Ishikawa (cell line): ENCODE results near the gene SLC9A9.

Source experiments
- CEBPB ChIP-seq: IDR thresholded peaks from 2 replicates; pipeline ENCODE4 v1.6.1; 2012
- CREB1 ChIP-seq: IDR thresholded peaks from 2 replicates; pipeline ENCODE4 v1.6.1; 2012; ENCODE audit warnings: low read depth
- EGR1 ChIP-seq: IDR thresholded peaks from 2 replicates; pipeline ENCODE4 v1.6.1; 2012
- EP300 ChIP-seq: IDR thresholded peaks from 2 replicates; pipeline ENCODE4 v1.6.1; 2012; ENCODE audit warnings: borderline replicate concordance
- FOXM1 ChIP-seq: IDR thresholded peaks from 2 replicates; pipeline ENCODE4 v1.6.1; 2012; ENCODE audit warnings: low read depth, borderline replicate concordance
- MAX ChIP-seq: IDR thresholded peaks from 2 replicates; pipeline ENCODE4 v1.6.1; 2012
- NFIC ChIP-seq: IDR thresholded peaks from 2 replicates; pipeline ENCODE4 v1.6.1; 2012
- RAD21 ChIP-seq: IDR thresholded peaks from 2 replicates; pipeline ENCODE4 v1.6.1; 2012; ENCODE audit warnings: low read depth
- REST ChIP-seq: IDR thresholded peaks from 2 replicates; pipeline ENCODE4 v1.6.1; 2012; ENCODE audit warnings: low read depth, mild to moderate bottlenecking
- TAF1 ChIP-seq: IDR thresholded peaks from 2 replicates; pipeline ENCODE4 v1.6.1; 2012; ENCODE audit warnings: low read depth, mild to moderate bottlenecking
- TCF12 ChIP-seq: IDR thresholded peaks from 2 replicates; pipeline ENCODE4 v1.6.1; 2012; ENCODE audit warnings: low read depth
- TEAD4 ChIP-seq: IDR thresholded peaks from 2 replicates; pipeline ENCODE4 v1.6.1; 2012
- YY1 ChIP-seq: IDR thresholded peaks from 2 replicates; pipeline ENCODE4 v1.6.1; 2012; ENCODE audit warnings: low read depth
- ZBTB7A ChIP-seq: IDR thresholded peaks from 2 replicates; pipeline ENCODE4 v1.6.1; 2012; ENCODE audit warnings: low read depth
- TF ChIP-seq, protein P1 (sequence below): IDR thresholded peaks from 2 replicates; pipeline ENCODE4 v1.6.1; 2012

The SLC9A9 gene

GRCh38 chr3:143249014-143249413 is 599.3 kb downstream of the SLC9A9 start:
- TF ChIP-seq, protein P1, sequence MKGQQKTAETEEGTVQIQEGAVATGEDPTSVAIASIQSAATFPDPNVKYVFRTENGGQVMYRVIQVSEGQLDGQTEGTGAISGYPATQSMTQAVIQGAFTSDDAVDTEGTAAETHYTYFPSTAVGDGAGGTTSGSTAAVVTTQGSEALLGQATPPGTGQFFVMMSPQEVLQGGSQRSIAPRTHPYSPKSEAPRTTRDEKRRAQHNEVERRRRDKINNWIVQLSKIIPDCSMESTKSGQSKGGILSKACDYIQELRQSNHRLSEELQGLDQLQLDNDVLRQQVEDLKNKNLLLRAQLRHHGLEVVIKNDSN = no peak
- TF ChIP-seq FOXM1 = no peak
- no peak for TF ChIP-seq RAD21
- no peak for TF ChIP-seq TCF12
- TF ChIP-seq TAF1 = no peak
- no peak for TF ChIP-seq MAX

GRCh38 chr3:143247073-143247472 is 601.2 kb downstream of the SLC9A9 start:
- TF ChIP-seq MAX (no peak), CEBPB (no peak), REST (no peak), FOXM1 (no peak), CREB1 (no peak), TEAD4 (no peak), RAD21 (no peak), EP300 (no peak), TCF12 (no peak), NFIC (no peak), EGR1 (no peak)
- TF ChIP-seq, protein P1 = no peak

DNA sequence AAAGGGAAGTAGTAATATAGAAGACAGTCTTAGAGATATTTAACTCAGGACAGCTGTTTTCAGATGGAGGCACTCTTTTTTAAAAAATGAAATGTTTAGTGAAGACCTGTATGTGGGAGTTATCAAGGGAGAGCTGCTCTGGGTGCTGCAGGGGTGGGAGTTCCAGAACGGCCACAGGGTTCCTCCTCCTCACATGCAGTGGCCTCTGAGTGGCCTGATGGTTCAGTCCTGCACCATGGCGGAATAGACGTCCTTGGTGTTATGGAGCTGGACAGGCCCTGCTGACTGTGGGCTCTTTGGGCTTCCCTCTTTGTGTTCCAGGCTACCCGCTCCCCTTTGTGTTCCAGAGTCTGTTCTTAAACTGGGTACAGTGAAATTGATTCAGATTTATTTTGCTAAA is 602.6 kb downstream of the SLC9A9 start:
- TF ChIP-seq TAF1 = no peak

GRCh38 chr3:143244516-143245063 is 603.7 kb downstream of the SLC9A9 start:
- TF ChIP-seq MAX = no peak
- TF ChIP-seq NFIC = no peak

DNA sequence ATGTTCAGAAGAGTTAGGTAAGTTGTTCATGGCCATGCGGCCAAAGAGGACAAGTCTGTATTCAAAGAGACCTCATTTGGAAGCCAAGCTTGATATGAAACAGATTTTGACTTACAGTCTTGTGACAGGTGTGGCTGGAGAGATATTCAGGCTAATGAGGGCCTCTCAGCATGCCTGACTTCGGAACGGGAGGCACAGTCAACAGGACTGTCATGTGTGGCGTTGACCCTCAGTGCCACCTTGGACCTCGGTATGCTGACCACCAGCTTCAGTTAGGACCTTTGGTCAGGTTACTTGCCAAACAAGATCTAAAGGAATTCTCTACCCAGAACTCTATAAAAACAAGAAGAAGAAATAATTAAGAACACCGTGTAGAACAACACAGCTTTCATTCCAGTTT is 604.6 kb downstream of the SLC9A9 start:
- TF ChIP-seq MAX (no peak), TEAD4 (no peak), ZBTB7A (no peak), FOXM1 (no peak), TAF1 (no peak), EP300 (no peak), REST (no peak), CREB1 (no peak), CEBPB (no peak), TCF12 (no peak)
- TF ChIP-seq, protein P1 = no peak

- TF ChIP-seq TEAD4 (no peak), REST (no peak), EP300 (no peak), NFIC (no peak), MAX (no peak), CREB1 (no peak), FOXM1 (no peak), YY1 (no peak), CEBPB (no peak), TCF12 (no peak), RAD21 (no peak), ZBTB7A (no peak), EGR1 (no peak), TAF1 (no peak)
- TF ChIP-seq, protein P1 = no peak
Measured at GRCh38 chr3:143242691-143243090, 605.6 kb downstream of the SLC9A9 start.
